Lung (tissue), 12 donors: ENCODE data around the gene PROS1. TPM values are rescaled to one million over a fixed set of nuclear protein-coding genes. Genes with fewer than 3 reads are reported as not detected.

ENCODE experiments used
- ATAC-seq: fragments of 200-7000 bp; cut with Tn5 transposase; one replicate; pipeline ENCODE4 v1.9.1; 2020; ENCODE audit warnings: moderate number of reproducible peaks; ENCODE audit not compliant: insufficient read depth, low FRiP score
- DNase-seq, 3 donors: peaks; one replicate each; pipeline ENCODE4 v3.0.0-alpha.2; 2013 to 2017
- H3K27ac ChIP-seq, 2 donors: one replicate each; pipeline ENCODE4 v1.5.1; 2013; ENCODE audit warnings: mild to moderate bottlenecking in 2 of 2, moderate library complexity in 2 of 2, control low read depth in 1 of 2, inconsistent platforms in 1 of 2, low read depth in 1 of 2, low read length in 1 of 2
- H3K27me3 ChIP-seq, 3 donors: one replicate each; pipeline ENCODE4 v1.5.1; 2013; ENCODE audit warnings: low read length in 2 of 3; ENCODE audit not compliant: control insufficient read depth in 3 of 3, insufficient read depth in 3 of 3
- H3K36me3 ChIP-seq, 4 donors: one replicate each; pipeline ENCODE4 v1.5.1; 2013; ENCODE audit warnings: low read length in 4 of 4, mild to moderate bottlenecking in 1 of 4, moderate library complexity in 1 of 4; ENCODE audit not compliant: control insufficient read depth in 4 of 4, insufficient read depth in 4 of 4
- H3K4me1 ChIP-seq, 5 donors: one replicate each; pipeline ENCODE4 v1.5.1; 2013; ENCODE audit warnings: low read length in 5 of 5, mild to moderate bottlenecking in 2 of 5, moderate library complexity in 1 of 5; ENCODE audit not compliant: control insufficient read depth in 5 of 5, insufficient read depth in 5 of 5
- H3K4me3 ChIP-seq: one replicate; pipeline ENCODE4 v1.5.1; 2013; ENCODE audit warnings: mild to moderate bottlenecking, control low read depth, moderate library complexity
- H3K9ac ChIP-seq, 2 donors: one replicate each; pipeline ENCODE4 v1.5.1; 2013; ENCODE audit warnings: low read length in 2 of 2, control low read depth in 1 of 2; ENCODE audit not compliant: insufficient read depth in 1 of 2
- H3K9me3 ChIP-seq, 4 donors: one replicate each; pipeline ENCODE4 v1.5.1; 2013; ENCODE audit warnings: low read length in 3 of 4, mild to moderate bottlenecking in 1 of 4, moderate library complexity in 1 of 4; ENCODE audit not compliant: control insufficient read depth in 4 of 4, insufficient read depth in 3 of 4
- WGBS, 2 donors: extraction: QIAGEN DNeasy Blood & Tissue Kit; methylation state at CpG; one replicate each; pipeline ENCODE4 v1.1.7; 2013; 5-methylcytosine and 5-hydroxymethylcytosine counted together
- polyA plus RNA-seq, 2 donors: library from polyadenylated mRNA; stranded (reverse); fragments of 200-250 nt; gene quantifications; one replicate each; pipeline ENCODE4 v1.2.1, GENCODE V29; 2013
- total RNA-seq, 2 donors: library from RNA; depleted of rRNA in 1 of 2; stranded (reverse); fragments of >200 nt in 1 of 2; gene quantifications; one replicate each; pipeline ENCODE4 v1.2.1, GENCODE V29; 2014 to 2021
- TF ChIP-seq, protein P1 (sequence below): IDR thresholded peaks from 2 replicates; pipeline ENCODE4 v1.5.1; 2012; ENCODE audit warnings: mild to moderate bottlenecking; ENCODE audit errors: control extremely low read depth, extremely low read depth
- donor health status: control.
- donor health status: control.
- donor health status: Bipolar disorder and iron deficiency.
- donor health status: healthy.
- donor health status: DM: yes; HTN: yes; CAD: no.

Gene PROS1
- total and polyA plus RNA-seq, 4 donors: 16.2 to 70.3 (median 32.8) TPM

DNA sequence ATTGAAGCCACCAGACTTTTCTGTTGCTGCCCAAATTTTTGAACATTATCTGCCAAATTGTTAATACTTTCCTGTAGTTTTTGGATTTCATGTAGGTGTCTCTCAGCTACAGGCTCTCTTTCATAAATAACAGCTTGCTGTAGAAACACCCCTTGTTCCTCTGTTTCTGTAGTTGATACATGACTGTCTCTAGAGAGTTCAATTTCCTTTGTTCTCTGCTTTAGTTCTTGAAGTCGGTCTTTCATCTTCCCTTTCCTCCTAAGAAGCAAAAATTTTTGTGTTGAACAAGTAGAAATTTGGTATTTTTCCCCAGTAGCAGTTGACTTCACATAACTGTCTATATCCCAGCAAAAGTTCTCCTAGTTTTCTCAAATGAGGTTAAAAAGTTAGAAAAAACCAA is 41.3 kb upstream of the PROS1 start:
- Histone ChIP-seq H3K9me3 (no peaks in the 10 kb centered on the region), H3K4me1 (no peaks in the 10 kb centered on the region), H3K27ac (no peak overlapping the region), H3K27me3 (no peaks in the 10 kb centered on the region), H3K4me3 (no peak overlapping the region), H3K9ac (no peak overlapping the region), H3K36me3 (no peaks in the 10 kb centered on the region)
- ATAC-seq: no peak
- DNase-seq: no peak
- WGBS, 2 donors: 90 to 94% methylated on average over 1 of the region's 1 CpG
- TF ChIP-seq, protein P1, sequence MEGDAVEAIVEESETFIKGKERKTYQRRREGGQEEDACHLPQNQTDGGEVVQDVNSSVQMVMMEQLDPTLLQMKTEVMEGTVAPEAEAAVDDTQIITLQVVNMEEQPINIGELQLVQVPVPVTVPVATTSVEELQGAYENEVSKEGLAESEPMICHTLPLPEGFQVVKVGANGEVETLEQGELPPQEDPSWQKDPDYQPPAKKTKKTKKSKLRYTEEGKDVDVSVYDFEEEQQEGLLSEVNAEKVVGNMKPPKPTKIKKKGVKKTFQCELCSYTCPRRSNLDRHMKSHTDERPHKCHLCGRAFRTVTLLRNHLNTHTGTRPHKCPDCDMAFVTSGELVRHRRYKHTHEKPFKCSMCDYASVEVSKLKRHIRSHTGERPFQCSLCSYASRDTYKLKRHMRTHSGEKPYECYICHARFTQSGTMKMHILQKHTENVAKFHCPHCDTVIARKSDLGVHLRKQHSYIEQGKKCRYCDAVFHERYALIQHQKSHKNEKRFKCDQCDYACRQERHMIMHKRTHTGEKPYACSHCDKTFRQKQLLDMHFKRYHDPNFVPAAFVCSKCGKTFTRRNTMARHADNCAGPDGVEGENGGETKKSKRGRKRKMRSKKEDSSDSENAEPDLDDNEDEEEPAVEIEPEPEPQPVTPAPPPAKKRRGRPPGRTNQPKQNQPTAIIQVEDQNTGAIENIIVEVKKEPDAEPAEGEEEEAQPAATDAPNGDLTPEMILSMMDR: no peak

DNA sequence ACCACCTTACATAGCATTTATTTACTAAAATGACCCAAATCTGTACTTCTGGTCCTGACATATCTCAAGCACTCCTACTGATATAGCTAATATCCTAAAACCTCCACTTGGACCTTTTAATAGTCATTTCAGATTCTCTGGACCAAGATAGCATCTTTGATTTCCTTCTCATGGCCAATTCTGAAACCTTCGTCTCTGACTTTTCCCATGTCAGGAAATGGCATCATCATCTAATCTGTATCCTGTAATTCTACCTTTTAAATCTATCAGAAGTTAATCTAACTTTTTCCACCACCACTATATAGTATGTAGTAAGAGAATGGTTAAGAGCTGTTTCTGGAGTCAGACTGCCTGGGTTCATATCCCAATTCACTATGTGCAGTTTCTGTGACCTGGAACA is 38.5 kb upstream of the PROS1 start:
- Histone ChIP-seq H3K36me3 (no peaks in the 10 kb centered on the region), H3K4me1 (no peaks in the 10 kb centered on the region), H3K27me3 (no peaks in the 10 kb centered on the region), H3K27ac (no peak overlapping the region), H3K9me3 (no peaks in the 10 kb centered on the region), H3K4me3 (no peak overlapping the region), H3K9ac (no peak overlapping the region)
- ATAC-seq (no peak), DNase-seq (no peak)
- WGBS, 2 donors: 55 to 66% methylated on average over 1 of the region's 1 CpG
- TF ChIP-seq, protein P1: no peak

DNA sequence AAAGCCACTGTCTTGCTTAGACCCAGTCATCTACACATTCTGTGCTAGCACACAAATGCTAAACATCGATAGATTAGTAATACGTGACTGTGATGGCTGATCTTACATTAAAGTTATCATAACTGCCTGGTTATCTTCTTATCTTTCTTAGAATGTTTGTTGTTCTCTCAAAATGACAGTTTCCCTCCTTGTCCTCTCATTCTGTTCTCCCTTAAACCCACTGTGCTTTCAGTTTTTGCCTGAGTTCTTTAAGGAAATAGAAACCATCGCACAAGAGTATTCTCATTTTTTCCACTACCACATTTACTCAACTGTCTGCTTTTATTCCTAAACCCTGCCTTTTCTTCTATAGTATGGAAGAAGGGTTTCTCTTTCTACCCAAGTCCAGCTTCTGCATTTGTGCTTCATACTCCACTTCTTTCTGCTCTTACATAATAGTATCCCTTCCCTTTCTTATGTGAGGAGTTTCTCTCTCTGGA is 37.6 kb upstream of the PROS1 start:
- no peak for ATAC-seq
- WGBS, 2 donors: 83 to 90% methylated on average over 3 of the region's 3 CpGs
- Histone ChIP-seq H3K36me3 (no peaks in the 10 kb centered on the region), H3K27ac (no peak overlapping the region), H3K27me3 (no peaks in the 10 kb centered on the region), H3K9me3 (no peaks in the 10 kb centered on the region), H3K9ac (no peak overlapping the region), H3K4me3 (no peak overlapping the region), H3K4me1 (peaks cover 0 to 4% (median 0%) of the 10 kb centered on the region in 5 donors)
- no peak for DNase-seq
- TF ChIP-seq, protein P1: no peak

DNA sequence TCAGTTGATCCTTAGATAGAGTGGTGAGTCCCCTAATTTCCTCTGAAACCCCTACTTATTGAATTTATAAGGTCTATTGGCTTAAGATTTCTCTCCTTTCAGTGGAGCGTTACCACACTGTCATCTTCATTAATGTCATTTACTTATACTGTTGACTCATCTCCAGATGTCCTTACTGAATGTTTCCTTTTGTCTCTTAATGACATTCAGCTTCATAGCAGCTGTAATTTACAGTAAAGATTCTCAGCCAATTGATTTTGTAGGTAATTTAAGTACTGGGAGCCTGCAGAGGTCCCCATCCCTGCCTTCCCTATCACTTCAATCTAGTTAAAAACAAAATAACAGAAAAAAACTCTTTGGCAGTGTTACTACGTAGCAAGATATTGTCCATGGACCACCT is 35.9 kb upstream of the PROS1 start:
- Histone ChIP-seq H3K36me3 (no peaks in the 10 kb centered on the region), H3K27me3 (no peaks in the 10 kb centered on the region), H3K9me3 (no peaks in the 10 kb centered on the region), H3K4me1 (peaks cover 0 to 4% (median 0%) of the 10 kb centered on the region in 5 donors), H3K27ac (no peak overlapping the region), H3K4me3 (no peak overlapping the region), H3K9ac (no peak overlapping the region)
- no peak for ATAC-seq
- no peak for DNase-seq
- WGBS, 2 donors: 92 to 95% methylated on average over 2 of the region's 2 CpGs
- TF ChIP-seq, protein P1: no peak
